Upper lobe of left lung (tissue), 6 donors: ENCODE data around the gene GSAP. TPM values are rescaled to one million over a fixed set of nuclear protein-coding genes. Genes with fewer than 3 reads are reported as not detected.

Experiments used
- ATAC-seq, 2 donors: fragments of 200-7000 bp; cut with Tn5 transposase; one replicate each; pipeline ENCODE4 v1.9.1; 2022; ENCODE audit warnings: mild to moderate bottlenecking in 2 of 2, moderate library complexity in 2 of 2; ENCODE audit not compliant: low FRiP score in 2 of 2
- DNase-seq, 2 donors: peaks; one replicate each; pipeline ENCODE4 v3.0.0-alpha.2; 2019 to 2020
- H3K27ac ChIP-seq, 4 donors: fragments of 200-600 bp; sonication (generic); one replicate each; pipeline ENCODE4 v1.5.1; 2016 to 2019
- H3K27me3 ChIP-seq, 4 donors: fragments of 200-600 bp; sonication (generic); one replicate each; pipeline ENCODE4 v1.5.1; 2017 to 2019
- H3K36me3 ChIP-seq, 4 donors: fragments of 200-600 bp; sonication (generic); one replicate each; pipeline ENCODE4 v1.5.1; 2016 to 2019
- H3K4me1 ChIP-seq, 4 donors: fragments of 200-600 bp; sonication (generic); one replicate each; pipeline ENCODE4 v1.5.1; 2018 to 2019
- H3K4me3 ChIP-seq, 4 donors: fragments of 200-600 bp; sonication (generic); one replicate each; pipeline ENCODE4 v1.5.1; 2017 to 2019; ENCODE audit warnings: mild to moderate bottlenecking in 2 of 4, moderate library complexity in 1 of 4
- H3K9me3 ChIP-seq, 4 donors: fragments of 200-600 bp; sonication (generic); one replicate each; pipeline ENCODE4 v1.5.1; 2018 to 2019
- EP300 ChIP-seq, 4 donors: sonication (generic); formaldehyde crosslinking; IDR thresholded peaks; one replicate each; pipeline ENCODE4 v1.5.1; 2017; ENCODE audit warnings: antibody characterized with exemption in 4 of 4, control low read depth in 2 of 4
- POLR2A ChIP-seq, 4 donors: fragments of 450-650 bp; IDR thresholded peaks; one replicate each; pipeline ENCODE4 v1.5.1; 2016 to 2017; ENCODE audit warnings: antibody characterized with exemption in 4 of 4, mild to moderate bottlenecking in 2 of 4
- POLR2AphosphoS5 ChIP-seq, 2 donors: sonication (generic); formaldehyde crosslinking; IDR thresholded peaks; one replicate each; pipeline ENCODE4 v1.5.1; 2017; ENCODE audit warnings: antibody characterized with exemption in 2 of 2
- WGBS, 2 donors: methylation state at CpG; one replicate each; pipeline ENCODE4 v1.1.5; 2017 to 2018; 5-methylcytosine and 5-hydroxymethylcytosine counted together
- total RNA-seq, 6 donors: library from RNA; depleted of rRNA in 4 of 6; stranded (reverse); fragments of >200 nt in 4 of 6; gene quantifications; one replicate each; pipeline versions ENCODE4 v1.1.0 to v1.2.1, GENCODE V29; 2016 to 2021
- TF ChIP-seq, protein P1 (sequence below), 6 experiments: fragments of 450-650 bp in 4 of 6; fragments of 200-600 bp in 2 of 6; sonication (generic) in 2 of 6; IDR thresholded peaks; one replicate each; pipeline ENCODE4 v1.5.1; 2016 to 2019; ENCODE audit warnings: antibody characterized with exemption in 6 of 6
- donor health status: DM: no; HTN: no; CAD: no; lungs with moderate emphysema.
- donor health status: DM: no; HTN: yes; CAD: no; lungs with severe emphysema.

Gene GSAP
- total RNA-seq, 6 donors from 2014 or later: 44.0 to 160 (median 73.8) TPM

DNA sequence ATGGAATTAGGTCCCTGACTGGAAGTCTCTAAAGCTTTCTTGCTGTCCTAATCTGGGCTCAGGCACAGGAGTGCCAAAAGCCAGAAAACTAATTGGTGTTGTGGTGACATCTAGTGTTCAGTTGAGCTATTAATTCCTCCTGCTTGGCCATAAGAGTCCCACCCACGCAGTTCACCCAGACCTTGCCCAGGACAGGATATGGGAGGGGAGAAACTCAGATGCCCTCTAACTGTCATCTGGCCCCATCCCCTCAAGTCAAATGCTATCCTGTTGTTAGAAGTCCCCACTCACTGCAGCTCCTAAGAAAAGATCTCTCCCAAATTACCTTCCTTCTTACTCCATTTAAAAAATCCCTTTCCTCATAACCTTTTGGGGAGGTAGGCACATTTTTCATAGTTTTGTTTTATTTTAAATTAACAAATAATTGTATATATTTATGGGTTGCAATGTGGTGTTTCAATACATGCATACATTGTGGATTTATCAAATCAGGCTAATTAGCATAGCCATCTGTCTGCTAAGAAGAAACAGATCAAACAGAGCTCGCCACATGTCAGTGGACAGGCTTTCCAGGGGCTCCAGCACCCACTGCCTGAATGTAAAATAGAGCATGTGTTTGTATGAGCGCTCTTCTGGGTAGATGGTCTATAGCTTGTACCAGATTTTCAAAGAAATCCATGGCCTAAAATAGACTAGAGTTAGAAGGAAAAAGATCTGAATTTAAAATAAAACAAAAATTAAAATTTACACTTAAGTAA lies 84.0 kb downstream of the GSAP start:
- 64 to 65% methylated on average over 3 of the region's 3 CpGs for whole genome bisulfite sequencing, 2 donors

DNA sequence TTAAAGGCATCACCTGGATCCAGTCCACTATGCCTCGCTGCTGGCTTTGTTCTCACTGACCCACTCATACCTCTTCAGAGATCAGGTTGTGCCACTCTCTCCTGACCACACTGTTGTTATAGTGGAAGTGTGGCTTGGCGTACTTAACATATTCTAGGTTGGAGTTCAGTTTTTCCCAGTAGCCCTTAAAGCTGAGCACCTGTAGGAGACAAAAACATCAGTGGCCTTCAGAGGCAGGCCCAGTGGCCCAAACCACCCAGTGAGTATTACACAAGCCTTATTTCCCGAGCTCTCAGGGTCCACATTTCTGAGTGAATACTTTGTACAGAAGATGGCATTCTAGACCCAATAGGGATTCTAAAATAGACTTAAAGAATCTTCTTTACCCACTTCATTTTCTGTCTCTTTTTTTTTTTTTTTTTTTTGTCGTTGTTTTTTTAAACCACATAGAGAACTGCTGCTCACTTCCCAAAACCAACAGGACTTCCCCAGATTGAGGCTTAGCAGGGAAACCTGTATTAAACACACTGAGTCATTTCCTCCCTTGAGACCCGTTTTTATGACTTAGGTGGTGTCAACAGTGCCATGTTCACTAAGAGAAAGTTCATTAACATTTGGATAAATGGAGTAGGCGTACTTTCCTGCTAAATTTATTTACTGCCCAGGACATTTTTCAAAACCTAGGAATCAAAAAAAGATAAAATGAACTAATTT lies 85.8 kb downstream of the GSAP start:
- H3K27me3 ChIP-seq: no peaks in the 10 kb centered on the region
- peaks cover 0 to 4% (median 0%) of the 10 kb centered on the region in 4 donors for H3K36me3 ChIP-seq
- H3K4me3 ChIP-seq: no peak overlapping the region
- WGBS, 2 donors: 46 to 59% methylated on average over 6 of the region's 6 CpGs
- H3K27ac ChIP-seq: peak overlapping the region in 2 of 4 donors; percentile 61 to 72
- peak in 1 of 2 donors; percentile 71 for DNase-seq
- ATAC-seq: peak; percentile 56 to 80
- peaks cover 42 to 48% (median 46%) of the 10 kb centered on the region in 4 donors for H3K4me1 ChIP-seq
- no peaks in the 10 kb centered on the region for H3K9me3 ChIP-seq
- TF ChIP-seq POLR2A (IDR thresholded peaks at IDR 0.05): no peak
- peak in 1 of 4 donors; percentile 87 for TF ChIP-seq EP300 (IDR thresholded peaks at IDR 0.05)
- TF ChIP-seq POLR2AphosphoS5 (IDR thresholded peaks at IDR 0.05): peak in 1 of 2 donors; percentile 37

More for the DNA sequence above, 84.0 kb downstream of the GSAP start:
- Histone ChIP-seq H3K9me3 (no peaks in the 10 kb centered on the region), H3K4me3 (no peak overlapping the region), H3K27ac (no peak overlapping the region), H3K36me3 (no peaks in the 10 kb centered on the region), H3K4me1 (peaks cover 38 to 44% (median 42%) of the 10 kb centered on the region in 4 donors), H3K27me3 (no peaks in the 10 kb centered on the region)
- ATAC-seq (peak; percentile 87 to 93), DNase-seq (peak in 1 of 2 donors; percentile 70)
- TF ChIP-seq, protein P1, sequence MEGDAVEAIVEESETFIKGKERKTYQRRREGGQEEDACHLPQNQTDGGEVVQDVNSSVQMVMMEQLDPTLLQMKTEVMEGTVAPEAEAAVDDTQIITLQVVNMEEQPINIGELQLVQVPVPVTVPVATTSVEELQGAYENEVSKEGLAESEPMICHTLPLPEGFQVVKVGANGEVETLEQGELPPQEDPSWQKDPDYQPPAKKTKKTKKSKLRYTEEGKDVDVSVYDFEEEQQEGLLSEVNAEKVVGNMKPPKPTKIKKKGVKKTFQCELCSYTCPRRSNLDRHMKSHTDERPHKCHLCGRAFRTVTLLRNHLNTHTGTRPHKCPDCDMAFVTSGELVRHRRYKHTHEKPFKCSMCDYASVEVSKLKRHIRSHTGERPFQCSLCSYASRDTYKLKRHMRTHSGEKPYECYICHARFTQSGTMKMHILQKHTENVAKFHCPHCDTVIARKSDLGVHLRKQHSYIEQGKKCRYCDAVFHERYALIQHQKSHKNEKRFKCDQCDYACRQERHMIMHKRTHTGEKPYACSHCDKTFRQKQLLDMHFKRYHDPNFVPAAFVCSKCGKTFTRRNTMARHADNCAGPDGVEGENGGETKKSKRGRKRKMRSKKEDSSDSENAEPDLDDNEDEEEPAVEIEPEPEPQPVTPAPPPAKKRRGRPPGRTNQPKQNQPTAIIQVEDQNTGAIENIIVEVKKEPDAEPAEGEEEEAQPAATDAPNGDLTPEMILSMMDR (IDR thresholded peaks at IDR 0.05): peak; percentile 64 to 85 (median 75)
- TF ChIP-seq POLR2AphosphoS5 (IDR thresholded peaks at IDR 0.05): no peak
- no peak for TF ChIP-seq EP300 (IDR thresholded peaks at IDR 0.05)

DNA sequence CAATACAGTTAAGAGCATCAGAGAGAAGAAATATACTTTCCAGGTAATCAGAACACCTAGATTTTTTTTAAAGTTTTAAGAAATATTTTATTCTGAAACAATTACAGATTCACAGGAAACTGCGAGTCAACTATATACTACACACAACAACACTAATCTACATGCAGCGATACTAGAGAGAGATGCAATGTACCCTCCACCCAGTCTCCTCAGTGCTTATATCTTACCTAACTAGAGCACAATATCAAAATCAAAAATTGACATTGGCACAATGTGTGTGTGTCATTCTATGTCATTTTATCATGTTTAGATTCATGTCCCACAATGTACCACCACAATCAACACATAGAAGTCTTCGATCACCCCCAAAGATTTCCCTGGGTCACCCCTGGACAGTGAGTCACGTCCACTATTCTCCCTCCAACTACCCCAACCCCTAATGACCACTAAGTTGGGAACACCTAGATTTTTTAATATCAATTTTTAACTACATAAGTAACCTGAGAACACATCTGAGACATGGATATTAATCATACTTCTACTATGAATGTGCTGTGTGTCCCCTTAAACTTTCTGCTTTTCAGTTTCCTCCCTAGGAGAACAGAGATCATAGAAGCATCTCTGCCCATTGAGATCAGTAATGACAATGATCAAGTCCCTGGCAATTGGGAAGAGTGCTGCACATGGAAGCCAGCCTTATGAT lies 86.5 kb downstream of the GSAP start:
- TF ChIP-seq EP300 (IDR thresholded peaks at IDR 0.05): no peak
- TF ChIP-seq, protein P1 (IDR thresholded peaks at IDR 0.05): no peak
- TF ChIP-seq POLR2A (IDR thresholded peaks at IDR 0.05): no peak
- no peak for TF ChIP-seq POLR2AphosphoS5 (IDR thresholded peaks at IDR 0.05)
- peaks cover 42 to 48% (median 46%) of the 10 kb centered on the region in 4 donors for H3K4me1 ChIP-seq
- H3K27ac ChIP-seq: peak overlapping the region in 2 of 4 donors; percentile 61 to 72
- peaks cover 0 to 4% (median 0%) of the 10 kb centered on the region in 4 donors for H3K36me3 ChIP-seq
- WGBS, 2 donors: 89 to 90% methylated on average over 4 of the region's 4 CpGs
- H3K9me3 ChIP-seq: no peaks in the 10 kb centered on the region
- DNase-seq (no peak), ATAC-seq (no peak)
- H3K4me3 ChIP-seq: no peak overlapping the region
- no peaks in the 10 kb centered on the region for H3K27me3 ChIP-seq

DNA sequence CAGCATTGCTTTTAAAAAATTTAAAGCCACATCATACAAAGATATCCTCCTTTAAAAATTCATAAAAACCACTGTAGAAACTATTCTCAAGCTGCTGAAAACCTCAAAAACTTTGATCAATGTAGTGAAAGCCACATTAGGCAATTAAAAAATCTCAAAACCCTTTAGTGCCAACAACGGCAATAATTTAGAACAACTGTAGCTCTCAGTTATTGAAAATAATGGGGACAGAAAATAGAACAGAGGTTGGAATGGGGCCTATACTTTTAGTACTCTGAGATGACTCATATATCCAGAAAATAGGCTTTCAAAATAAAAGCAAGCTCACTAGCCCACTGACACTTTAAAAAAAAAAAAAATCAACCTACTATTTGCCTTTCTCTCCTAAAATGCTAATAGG lies 87.5 kb downstream of the GSAP start:
- Histone ChIP-seq H3K27me3 (no peaks in the 10 kb centered on the region), H3K27ac (peak overlapping the region in 1 of 4 donors; percentile 32), H3K4me3 (no peak overlapping the region), H3K4me1 (peaks cover 42 to 48% (median 46%) of the 10 kb centered on the region in 4 donors), H3K9me3 (no peaks in the 10 kb centered on the region), H3K36me3 (peaks cover 0 to 4% (median 0%) of the 10 kb centered on the region in 4 donors)
- ATAC-seq (no peak), DNase-seq (no peak)
- WGBS, 2 donors: 53 to 58% methylated on average over 1 of the region's 1 CpG
- TF ChIP-seq POLR2A (IDR thresholded peaks at IDR 0.05): no peak
- no peak for TF ChIP-seq POLR2AphosphoS5 (IDR thresholded peaks at IDR 0.05)
- TF ChIP-seq, protein P1 (IDR thresholded peaks at IDR 0.05): no peak
- TF ChIP-seq EP300 (IDR thresholded peaks at IDR 0.05): no peak
